Activated gamma-delta T cell treated with anti-CD3 and anti-CD28 coated beads, Interleukin-2, amount 50 U/mL, for 16 hours (primary cell): ENCODE measurements around the gene MMEL1.

Source experiments
- DNase-seq: peaks from one replicate; pipeline ENCODE4 v3.0.0-alpha.2; 2020; ENCODE audit warnings: low read depth

Gene MMEL1

GRCh38 chr1:2642560-2643413 lies 10.0 kb upstream of the MMEL1 start:
- DNase-seq = peak; percentile 94

GRCh38 chr1:2642131-2642559 lies 9.3 kb upstream of the MMEL1 start:
- DNase-seq = no peak

DNA sequence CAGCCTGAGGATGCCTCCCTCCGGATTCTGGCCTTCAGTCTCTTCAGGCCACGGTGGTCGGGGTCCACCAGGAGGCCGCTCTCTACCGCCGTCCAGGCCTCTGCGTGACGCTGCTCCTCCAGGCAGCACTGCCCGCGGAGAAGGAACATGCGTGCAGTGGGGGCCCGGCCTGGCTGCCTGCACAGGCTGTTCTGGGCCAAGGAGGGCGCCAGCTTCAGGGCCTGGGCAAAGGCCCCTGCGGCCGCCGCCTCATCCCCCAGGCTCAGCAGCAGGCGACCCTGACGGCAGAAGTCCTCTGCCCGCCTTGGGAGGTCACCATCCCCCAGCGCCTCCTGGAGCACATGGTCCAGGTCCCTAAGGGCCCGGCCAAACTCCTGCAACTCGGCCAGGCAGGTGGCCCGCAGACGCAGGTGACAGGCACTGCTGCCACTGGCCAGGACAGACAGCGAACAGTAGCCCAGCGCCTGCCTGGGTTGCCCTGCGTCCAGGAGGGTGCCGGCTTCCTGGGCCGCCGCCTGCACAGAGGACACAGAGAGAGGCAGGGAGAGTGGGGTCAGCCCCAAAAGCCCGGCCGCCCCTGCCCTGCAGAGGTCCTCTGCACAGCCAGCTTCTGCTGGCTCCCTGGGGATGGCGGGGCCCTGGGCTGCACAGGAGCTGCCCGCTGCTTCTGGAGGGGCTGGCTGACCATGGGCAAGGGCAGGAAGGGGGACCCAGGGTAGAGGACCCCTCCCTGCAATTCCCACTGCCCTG lies 8.7 kb upstream of the MMEL1 start:
- no peak for DNase-seq

DNA sequence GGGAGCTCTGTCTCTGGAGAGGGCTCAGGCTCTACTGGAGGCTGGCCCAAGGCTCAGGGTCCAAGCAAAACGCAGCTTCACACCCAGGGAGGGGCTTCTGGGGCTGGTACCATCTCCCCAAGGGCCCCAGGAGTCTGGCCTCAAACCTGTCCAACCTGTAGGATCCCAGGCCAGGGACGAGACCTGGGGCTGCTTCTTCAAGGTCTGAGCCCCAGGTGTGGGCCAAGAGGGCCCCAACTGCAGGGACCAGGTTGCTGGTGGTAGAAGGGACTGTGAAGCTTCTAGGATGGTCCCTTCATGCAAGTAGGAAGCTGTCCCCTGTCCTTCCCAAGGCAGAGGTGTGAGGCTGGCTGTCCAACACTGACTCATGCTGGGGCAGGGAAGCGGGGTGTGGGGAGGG lies 7.8 kb upstream of the MMEL1 start:
- no peak for DNase-seq

- DNase-seq = no peak
Observed at GRCh38 chr1:2639607-2640521, 7.0 kb upstream of the MMEL1 start.

- DNase-seq = no peak
Observed at GRCh38 chr1:2639203-2639602, 6.4 kb upstream of the MMEL1 start.

DNA sequence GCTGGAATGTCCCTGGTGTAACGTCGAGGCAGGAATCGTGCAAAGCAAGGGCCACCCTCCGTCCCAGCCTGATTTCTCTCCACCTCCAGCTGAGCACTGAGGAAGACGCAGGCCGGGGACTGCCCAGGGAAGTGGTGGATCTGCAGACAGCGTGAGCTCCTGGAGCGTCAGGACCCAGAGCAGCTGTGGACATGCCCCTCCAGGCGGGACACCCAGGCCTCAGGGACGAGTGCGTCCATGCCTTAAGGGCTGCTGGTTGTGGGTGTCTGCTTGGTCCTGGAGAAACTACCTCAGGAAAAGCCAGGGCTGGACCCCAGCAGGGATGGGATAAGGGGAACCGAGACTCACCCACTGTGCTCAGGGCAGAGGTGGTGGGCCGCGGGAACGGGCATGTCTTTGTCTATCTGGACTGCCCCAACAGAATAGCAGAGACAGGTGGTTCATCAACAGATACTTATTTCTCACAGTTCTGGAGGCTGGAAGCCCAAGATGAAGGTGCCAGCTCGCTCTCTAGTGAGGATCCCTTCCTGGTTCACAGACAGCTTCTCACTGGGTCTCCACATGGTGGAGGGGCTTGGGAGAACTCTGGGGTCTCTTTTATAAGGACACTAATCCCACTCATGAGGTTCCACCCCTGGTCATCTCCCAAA lies 5.8 kb upstream of the MMEL1 start:
- no peak for DNase-seq

DNA sequence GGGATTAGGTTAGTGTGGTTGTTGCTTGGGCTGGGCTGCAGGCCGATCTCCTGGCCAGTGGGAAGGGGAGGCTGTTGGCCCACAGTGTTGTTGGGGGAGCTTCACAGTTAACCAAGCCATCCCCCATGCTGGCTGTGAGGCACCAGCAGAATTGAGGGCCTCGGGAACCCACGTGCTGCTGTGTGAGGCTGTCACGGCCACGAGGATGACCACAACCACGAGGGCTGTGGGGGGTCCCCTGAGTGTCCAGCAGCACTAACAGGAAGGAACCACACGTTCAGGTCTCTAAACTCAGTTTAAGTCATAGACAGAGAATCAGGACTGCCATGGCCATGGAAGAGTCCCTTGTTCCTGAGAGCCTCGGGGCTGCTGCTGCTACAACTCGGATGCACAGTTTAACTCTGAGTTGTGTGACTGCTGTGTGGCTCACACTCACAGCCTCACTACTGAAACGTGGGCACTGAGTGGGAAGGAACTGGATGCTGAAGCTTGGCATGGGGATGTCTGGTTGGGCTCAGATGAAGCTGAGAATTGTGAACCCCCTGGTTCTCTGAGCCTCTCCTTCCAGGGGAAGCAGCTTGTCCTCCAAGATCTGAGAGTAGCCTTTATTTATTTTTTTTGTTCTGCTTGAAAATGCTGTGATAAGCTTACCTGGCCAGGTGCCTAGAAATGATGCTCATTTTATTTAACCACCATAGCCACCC lies 4.8 kb upstream of the MMEL1 start:
- DNase-seq = no peak

DNA sequence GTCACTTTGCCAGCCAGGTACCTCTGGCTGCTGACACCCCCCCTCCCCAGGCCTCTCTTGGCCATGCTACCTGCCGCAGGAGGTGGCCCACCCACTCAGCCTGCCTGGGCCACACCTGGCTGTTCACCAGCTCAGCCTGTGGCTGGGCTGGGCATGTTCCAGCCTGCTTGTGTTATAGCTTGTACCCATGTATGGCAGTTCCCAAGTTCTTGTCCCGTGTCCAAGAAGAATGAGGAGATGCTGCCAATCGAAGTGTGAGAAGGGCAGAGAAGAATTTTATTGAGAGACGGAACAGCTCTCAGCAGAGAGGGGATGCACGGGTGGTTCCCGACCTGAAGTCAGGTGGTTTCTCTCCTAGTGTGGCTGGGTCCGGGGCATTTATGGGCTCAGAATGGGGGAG lies 3.9 kb upstream of the MMEL1 start:
- DNase-seq = no peak

GRCh38 chr1:2635361-2636010 lies 2.7 kb upstream of the MMEL1 start:
- DNase-seq = no peak

DNA sequence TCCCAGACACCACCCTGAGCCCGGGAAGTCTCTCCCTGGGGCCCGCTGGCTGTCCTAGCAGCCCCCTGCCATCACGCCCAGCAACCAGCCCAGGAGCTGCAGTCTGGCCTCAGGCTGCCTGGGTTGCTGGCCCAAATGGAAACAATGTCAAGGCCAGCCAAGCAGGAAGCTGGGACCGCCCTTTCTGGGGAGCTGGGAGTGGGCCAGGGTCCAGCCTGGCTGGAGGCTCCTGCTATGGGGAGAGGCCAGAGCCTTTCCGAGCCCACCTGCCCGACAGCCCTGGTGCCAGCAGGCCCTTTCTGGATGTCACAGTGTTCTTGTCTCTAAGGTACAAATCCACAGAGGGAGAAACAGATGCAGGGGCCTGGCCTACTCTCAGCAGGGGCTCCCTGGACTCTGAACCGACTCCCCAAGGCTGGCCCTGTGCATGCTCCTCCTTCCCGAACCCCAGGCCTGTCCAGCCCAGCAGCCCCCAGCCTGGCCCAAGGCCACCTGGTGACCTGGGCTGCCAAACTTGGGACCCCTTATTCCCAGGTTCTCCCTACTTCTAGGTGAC lies 1.2 kb upstream of the MMEL1 start:
- no peak for DNase-seq

DNA sequence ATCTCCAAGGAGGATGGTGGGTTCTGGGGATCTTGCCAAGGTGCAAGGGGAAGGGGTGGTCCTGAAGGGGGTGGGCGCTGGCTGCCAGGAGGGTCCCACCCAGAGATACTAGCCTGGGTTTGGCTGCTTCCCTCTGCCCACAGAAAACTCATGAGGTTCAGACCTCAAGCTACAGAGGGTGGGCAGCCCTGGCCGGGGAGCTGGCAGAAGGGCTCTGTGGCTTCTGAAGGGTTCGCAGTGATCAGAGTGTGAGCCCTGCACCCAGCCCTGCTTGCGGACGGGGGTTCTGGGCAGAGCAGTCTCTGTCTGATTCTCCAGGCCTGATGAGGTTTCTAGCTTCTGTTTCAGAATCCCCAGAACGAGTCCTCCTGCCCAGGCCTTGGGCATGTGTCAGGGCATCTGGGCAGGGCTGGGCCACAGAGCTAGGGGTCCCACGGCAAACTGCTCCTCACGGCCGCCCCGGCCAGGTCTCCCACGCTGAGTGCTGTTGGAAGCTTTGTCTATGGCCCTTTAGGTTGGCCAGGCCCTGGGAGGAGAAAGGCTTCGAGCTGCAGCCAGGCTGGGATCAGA lies 635 bp upstream of the MMEL1 start:
- DNase-seq = no peak

GRCh38 chr1:2632051-2632430 lies 775 bp downstream of the MMEL1 start:
- DNase-seq = no peak

GRCh38 chr1:2631136-2632050 lies 1.4 kb downstream of the MMEL1 start:
- DNase-seq = no peak

DNA sequence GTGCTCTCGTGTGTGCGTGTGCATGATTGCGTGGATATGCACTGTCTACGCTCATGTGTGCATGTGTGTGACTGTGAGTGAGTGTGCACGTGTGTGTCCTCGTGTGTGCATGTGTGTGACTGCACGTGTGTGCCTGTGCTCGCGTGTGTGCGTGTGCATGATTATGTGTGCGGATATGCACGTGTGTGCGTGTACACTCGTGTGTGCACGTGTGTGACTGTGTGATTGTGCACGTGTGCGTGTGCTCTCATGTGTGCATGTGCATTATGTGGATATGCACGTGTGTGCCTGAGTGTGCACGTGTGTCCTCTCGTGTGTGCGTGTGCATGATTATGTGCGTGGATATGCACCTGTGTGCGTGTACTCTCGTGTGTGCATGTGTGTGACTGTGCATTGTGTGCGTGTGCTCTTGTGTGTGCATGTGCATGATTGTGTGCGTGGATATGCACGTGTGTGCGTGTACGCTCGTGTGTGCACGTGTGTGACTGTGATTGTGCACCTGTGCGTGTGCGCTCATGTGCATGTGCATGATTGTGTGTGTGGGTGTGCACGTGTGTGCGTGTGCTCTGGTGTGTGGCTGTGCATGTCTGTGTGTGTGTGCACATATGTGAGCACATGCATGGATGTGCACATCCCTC lies 2.2 kb downstream of the MMEL1 start:
- DNase-seq = no peak

GRCh38 chr1:2629627-2630497 lies 3.0 kb downstream of the MMEL1 start:
- no peak for DNase-seq

- no peak for DNase-seq
Observed at GRCh38 chr1:2628933-2629626, 3.7 kb downstream of the MMEL1 start.
